Sigmoid colon (tissue), 4 donors: ENCODE results near the gene FAM174C.

Source experiments
- POLR2A ChIP-seq, 2 donors: fragments of 450-650 bp; IDR thresholded peaks; one replicate each; pipeline ENCODE4 v1.6.1; 2016; ENCODE audit warnings: antibody characterized with exemption in 2 of 2, mild to moderate bottlenecking in 2 of 2, moderate library complexity in 2 of 2
- POLR2AphosphoS5 ChIP-seq, 4 donors: sonication (generic); formaldehyde crosslinking; IDR thresholded peaks; one replicate each; pipeline ENCODE4 v1.6.1; 2017; ENCODE audit warnings: antibody characterized with exemption in 4 of 4
- TF ChIP-seq, protein P1 (sequence below), 4 experiments: fragments of 450-650 bp in 3 of 4; fragments of 200-600 bp in 1 of 4; IDR thresholded peaks; one replicate each; pipeline ENCODE4 v1.5.1; 2016 to 2019; ENCODE audit warnings: antibody characterized with exemption in 4 of 4, mild to moderate bottlenecking in 3 of 4, moderate library complexity in 2 of 4

DNA sequence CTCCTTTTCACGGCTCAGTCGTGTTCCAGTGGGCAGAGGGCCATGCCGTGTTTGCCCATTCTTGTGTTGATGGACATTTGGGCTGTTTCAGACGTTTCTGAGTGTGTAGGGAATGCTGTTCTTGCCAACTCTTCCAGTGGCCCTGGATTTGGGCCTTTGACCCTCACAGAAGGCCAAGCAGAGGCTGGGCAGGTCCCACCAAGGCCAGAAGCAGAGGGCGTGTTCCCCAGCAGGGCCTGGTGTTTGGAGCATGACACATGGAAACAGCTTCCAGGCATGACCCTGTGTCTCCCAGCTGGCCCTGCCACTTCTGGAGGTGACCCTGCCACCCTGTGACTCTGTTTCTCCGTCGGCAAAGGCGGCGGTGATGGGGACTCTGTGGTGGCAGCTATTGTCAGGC is 46.2 kb downstream of the FAM174C start:
- TF ChIP-seq, protein P1, sequence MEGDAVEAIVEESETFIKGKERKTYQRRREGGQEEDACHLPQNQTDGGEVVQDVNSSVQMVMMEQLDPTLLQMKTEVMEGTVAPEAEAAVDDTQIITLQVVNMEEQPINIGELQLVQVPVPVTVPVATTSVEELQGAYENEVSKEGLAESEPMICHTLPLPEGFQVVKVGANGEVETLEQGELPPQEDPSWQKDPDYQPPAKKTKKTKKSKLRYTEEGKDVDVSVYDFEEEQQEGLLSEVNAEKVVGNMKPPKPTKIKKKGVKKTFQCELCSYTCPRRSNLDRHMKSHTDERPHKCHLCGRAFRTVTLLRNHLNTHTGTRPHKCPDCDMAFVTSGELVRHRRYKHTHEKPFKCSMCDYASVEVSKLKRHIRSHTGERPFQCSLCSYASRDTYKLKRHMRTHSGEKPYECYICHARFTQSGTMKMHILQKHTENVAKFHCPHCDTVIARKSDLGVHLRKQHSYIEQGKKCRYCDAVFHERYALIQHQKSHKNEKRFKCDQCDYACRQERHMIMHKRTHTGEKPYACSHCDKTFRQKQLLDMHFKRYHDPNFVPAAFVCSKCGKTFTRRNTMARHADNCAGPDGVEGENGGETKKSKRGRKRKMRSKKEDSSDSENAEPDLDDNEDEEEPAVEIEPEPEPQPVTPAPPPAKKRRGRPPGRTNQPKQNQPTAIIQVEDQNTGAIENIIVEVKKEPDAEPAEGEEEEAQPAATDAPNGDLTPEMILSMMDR (IDR thresholded peaks at IDR 0.05), result no peak
- TF ChIP-seq POLR2A (IDR thresholded peaks at IDR 0.05), result no peak
- TF ChIP-seq POLR2AphosphoS5 (IDR thresholded peaks at IDR 0.05), result no peak
